Astrocyte (in vitro differentiated cells and primary cell): ENCODE results near the gene ADAMTS6.

Source experiments
- CTCF ChIP-seq: IDR thresholded peaks from 2 replicates; pipeline ENCODE4 v1.5.1; 2011; ENCODE audit warnings: low read depth, mild to moderate bottlenecking, inconsistent platforms, low read length, moderate library complexity; ENCODE audit not compliant: insufficient read depth
- EZH2 ChIP-seq: IDR thresholded peaks from 2 replicates; pipeline ENCODE4 v1.6.1; 2012; ENCODE audit warnings: mild to moderate bottlenecking, low read length, inconsistent platforms; ENCODE audit not compliant: insufficient read depth

- no peak for TF ChIP-seq CTCF
- TF ChIP-seq EZH2: no peak
Measured at GRCh38 chr5:65299861-65300260, 181.9 kb downstream of the ADAMTS6 start.
